GM19438 (cell line): ENCODE data around the gene GNG7.

Experiments used
- ATAC-seq: cut with Tn5 transposase; IDR thresholded peaks from one replicate; pipeline ENCODE4 v1.9.1; 2021; ENCODE audit warnings: low read depth; ENCODE audit not compliant: unreplicated experiment

GNG7 gene

GRCh38 chr19:2726904-2727639, 24.6 kb upstream of the GNG7 start:
- ATAC-seq, result no peak

DNA sequence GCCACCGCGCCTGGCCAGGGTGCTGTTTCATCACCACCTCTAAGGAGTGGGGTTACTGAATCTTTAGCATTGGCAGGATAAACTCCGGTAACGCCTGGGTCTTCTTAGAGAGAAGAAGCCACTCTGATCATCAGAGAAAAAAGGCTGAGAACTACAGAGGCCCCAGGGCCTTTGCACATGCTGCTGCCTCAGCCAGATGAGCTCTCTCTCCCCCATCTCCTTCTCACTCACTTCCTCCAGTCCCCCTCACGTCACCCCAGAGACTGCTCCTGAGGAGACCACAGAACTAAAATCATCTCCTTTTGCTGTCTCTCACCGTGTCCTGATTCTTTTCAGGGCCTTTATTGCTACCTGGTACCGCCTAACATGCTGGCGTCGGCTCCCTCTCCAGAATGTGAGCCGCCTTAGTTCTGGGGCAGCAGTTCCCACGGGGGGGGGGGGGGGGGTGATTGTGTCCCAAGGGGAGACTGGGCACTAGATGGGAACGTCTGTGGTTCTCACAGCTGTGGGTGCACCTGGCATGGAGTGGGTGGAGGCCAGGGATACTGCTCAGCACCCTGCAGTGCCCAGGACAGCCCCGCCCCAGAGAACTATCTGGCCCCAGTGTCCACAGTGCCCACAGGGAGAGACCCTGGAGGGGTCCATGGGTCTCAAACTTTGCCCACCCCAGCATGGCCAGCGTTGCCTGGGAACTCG, 23.8 kb upstream of the GNG7 start:
- ATAC-seq, result no peak

DNA sequence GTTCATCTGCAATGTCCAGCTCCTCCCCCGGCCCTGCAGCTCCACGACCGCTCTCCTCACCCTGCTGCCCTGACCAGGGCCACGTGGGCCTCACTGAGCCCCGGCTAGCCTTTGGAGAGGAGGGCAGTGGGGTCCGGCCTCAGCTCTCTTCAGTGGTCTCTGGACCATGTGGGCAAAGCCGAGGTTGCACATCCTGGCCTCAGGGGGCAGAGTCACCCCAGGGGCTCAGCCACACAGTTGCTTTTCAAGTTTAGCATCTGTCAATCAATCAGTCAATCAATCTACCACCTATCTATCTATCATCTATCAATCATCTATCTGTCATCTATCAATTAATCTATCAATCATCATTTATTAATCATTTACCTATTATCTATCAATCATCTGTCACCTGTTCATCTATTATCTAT, 21.7 kb upstream of the GNG7 start:
- no peak for ATAC-seq

- no peak for ATAC-seq
Observed at GRCh38 chr19:2723747-2724146, 21.3 kb upstream of the GNG7 start.

GRCh38 chr19:2723345-2723715, 20.8 kb upstream of the GNG7 start:
- no peak for ATAC-seq

DNA sequence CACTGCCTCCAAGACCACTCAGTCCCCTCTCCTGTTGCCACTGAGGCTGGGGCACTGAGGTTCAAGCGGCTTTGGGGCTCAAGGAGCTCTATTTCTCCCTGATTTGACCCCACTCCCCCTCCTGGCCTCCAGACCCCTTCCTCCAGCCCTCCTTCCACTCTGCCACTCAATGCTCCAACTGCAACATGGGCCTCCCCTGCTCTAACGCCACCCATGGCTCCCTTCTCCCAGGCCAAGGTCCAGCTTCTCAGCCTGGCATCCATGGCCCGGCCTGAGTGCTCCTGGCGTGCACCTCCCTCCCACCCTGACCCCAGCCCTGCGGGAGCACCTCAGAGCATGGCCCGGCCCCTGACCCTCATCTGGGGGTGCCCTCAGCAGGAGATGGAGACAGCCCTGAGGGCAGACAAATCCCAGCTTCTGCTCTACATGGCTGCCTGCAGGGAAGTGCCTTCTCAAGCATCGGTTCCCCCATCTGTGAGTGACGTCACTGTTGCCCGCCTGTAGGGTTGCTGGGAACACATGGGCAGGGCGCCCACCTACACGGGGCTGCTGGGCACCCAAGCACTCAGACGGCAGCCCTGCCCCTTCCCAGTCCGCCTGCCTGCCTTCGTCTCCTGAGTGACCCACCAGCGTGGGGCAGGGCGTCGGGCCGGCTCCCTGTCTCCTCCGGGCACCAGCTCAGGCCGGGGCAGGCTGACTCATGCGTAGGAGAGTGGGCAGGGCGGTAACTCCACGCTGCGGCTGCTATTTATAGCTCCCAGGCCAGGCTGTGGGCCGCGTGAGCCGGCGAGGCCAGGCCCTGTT, 20.2 kb upstream of the GNG7 start:
- ATAC-seq, result no peak

- no peak for ATAC-seq
Observed at GRCh38 chr19:2721570-2722540, 19.4 kb upstream of the GNG7 start.

DNA sequence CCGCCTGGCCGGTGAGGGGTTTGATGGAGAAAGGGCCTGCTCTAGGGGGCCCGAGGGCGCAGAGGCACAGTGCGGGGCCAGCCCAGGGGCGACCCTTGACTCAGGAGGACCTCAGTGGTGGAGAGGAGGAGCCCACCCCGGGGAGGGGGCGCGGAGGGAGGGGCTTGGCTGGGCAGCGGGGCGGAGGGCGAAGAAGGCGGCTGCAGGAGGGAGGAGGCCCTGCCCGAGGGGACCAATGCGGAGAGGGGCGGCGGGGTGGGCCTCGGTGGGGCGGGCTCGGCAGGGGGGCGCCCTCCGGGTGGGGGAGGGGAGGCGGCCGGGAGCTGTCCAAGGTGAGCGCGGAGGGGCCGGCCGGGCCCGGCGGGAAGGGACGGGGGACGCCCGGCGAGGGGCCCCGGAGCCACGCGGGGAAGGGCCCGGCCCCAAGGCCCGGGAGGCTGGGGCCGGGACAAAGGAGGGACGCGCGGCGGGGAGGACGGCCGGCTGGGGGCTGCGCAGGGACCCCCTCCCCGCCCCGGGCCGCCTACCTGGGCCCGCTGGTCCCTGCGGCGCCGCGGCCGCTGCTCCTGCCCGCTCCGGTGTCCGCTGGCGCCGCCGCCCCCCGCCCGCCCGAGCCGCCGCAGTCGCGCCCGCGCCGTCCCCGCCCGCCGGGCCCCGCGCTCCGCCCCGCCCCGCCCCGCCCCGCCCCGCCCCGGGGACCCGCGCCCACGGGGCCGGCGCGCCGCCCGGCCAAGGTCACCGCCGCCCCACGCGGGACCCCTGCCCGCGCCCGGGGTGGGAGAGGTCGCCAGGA, 18.5 kb upstream of the GNG7 start, which contains the start of gene DIRAS1:
Gene DIRAS1 (minus strand): TSS at position 596 of the 793 bp plus-strand sequence. CDS start 3,566 bp downstream, outside the sequence.
- ATAC-seq, result no peak

DNA sequence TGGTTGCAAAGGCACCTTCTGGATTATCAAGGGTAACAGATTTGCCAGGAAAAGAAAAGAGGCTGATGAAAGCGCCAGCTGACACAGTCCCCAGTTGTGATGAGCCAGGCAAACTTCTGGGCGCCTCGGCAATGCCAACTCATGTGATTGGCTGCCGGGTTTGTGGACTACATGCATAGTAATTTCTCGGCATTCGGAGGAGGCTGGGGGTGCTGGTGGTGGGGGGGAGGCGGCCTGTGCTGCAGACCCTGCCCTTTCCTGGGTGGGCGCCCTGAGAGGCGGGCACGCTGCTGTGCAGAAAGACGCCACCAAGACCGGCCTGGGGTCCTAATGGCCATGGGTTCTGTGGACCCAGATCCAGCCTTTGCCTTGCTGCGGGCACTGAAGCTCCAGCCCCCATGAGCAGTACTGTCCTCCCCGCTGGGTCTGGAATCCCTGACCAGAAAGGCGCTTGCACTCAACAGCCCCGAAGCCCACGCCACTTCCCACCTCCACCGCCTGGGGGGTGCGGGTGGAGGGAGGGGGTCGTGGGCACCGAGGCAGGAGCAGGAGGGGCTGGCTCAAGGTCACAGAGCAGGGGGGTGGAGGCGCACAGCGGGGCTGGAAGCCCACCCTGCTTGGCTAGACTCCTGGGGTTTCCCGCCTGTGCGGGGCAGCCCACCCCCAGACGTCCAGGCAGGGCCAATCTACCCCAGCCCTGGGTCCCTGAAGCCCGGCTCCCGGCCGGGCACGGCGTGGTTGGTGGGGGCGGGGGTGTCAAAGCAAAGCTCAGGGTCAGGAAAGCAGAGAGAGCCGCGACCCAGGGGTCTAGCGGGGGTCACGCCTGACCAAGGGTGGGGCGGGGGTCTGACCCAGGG, 17.7 kb upstream of the GNG7 start:
- no peak for ATAC-seq

- ATAC-seq, result no peak
Observed at GRCh38 chr19:2719232-2719735, 16.8 kb upstream of the GNG7 start.

- ATAC-seq, result no peak
Observed at GRCh38 chr19:2717638-2718541, 15.4 kb upstream of the GNG7 start.

DNA sequence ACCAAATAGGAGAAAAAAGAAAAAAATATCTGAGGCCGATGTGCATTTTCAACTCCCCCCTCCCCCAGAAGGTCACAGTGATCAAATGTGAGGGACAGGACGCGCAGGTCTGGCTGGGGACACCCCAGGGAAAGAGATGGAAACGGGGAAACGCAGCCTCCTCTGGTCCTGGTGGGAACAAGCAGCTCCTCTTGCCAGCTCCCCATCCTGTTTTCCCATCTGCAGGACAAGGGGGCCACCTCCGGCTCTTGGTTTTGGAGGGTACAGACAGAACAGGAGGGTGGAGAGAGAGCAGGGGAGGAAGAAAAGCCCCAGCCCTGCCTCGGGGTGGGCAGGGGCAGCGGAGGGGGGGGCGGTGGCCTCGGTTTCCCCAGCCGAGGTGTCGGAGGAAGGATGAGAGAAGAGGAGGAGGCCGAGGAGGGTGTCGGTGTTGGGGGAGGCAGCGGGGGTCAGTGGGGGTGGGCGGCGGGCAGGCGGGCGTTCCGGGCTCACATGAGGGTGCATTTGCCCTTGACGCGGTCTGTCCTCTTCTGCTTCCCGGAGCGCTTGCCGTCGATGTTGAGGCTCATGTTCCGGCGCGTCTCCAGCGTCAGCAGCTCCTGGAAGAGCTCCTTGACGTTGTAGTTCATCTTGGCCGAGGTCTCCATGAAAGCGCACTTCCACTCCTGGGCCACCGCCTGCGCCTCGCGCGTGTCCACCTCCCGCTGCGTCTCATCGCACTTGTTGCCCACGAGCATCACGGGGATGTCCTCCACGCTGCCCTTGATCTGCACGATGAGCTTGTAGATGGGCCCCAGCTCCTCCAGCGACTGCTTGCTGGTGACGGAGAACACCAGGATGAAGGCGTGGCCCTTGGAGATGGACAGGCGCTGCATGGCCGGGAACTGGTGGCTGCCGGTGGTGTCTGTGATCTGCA, 14.5 kb upstream of the GNG7 start:
- ATAC-seq, result no peak

GRCh38 chr19:2716275-2716650, 13.8 kb upstream of the GNG7 start:
- ATAC-seq, result no peak

DNA sequence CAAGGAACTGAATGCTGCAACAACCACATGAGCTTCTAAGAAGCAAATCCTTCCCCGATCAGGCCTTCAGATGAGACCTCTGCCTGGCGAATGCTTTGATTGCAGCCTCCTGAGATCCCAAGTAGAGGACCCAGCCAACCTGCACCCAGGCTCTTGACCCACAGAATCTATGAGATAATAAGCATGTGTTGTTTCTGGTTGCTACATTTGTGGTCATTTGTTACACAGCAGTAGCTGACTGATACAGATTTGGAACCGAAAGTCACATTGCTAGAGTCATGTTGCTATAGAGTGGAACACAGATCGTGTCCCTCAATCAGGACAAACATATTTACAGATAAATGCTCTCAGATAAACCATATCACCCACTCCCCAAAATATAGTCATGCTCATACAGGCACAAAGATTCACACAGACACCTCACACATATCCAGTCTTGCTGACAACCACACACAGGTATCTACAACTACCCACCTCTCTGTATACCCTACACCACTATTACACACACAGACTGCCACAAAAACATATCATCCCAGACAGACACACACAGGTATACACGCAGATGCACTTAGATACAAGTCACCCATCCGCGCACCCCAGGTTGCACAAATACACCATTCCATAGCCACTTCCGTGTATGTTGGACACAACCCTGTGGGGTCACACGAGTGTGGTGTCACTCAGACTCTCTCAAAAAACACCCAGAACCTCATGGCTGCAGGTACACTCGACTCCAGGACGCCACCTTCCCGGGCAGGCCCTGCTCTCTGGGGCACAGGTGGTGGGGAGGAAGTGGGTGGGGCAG, 13.2 kb upstream of the GNG7 start:
- ATAC-seq, result no peak

DNA sequence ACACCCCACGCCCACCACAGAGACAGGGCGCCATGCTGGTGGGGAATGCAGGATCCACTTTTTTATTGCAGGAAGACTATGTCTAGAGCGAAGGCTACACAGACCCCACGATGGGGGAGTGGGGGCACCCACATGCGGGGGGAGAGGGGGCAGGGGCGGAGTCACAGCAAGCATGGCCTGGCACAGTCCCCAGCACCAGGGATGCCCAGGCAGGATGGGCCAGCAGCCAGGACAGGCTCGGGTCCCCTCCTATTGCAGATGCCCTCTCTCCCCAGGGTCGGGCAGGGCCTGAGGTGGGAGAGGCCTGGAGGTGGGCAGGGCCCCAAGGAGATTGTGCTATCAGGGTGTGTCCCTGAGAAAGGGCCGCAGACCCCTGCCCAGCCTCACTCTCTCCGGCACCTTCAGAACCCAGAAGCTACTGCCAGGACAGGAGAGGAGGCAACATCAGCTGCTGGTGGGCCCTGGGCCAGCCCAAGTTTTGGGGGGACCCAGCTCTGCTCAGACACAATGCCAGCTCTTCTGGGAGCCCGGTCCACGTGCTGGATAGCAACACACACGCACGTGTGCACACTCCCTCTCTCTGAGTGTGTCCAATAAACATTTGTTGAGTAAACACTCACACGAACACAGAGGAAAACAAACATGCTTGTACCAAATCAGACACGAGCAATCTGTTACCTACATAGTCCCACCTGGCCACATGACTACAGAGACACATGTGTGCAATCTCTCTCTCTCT, 12.2 kb upstream of the GNG7 start:
- no peak for ATAC-seq
